ENCODE results near the gene VWF.

- TF ChIP-seq CTCF (IDR thresholded peaks at IDR 0.05) (no peak), POLR2A (IDR thresholded peaks at IDR 0.05) (no peak)
Measured at GRCh38 chr12:5898874-5899273, 225.6 kb downstream of the VWF start.
